Ovary (tissue), 9 donors: ENCODE measurements around the gene FANCC. TPM values are rescaled to one million over a fixed set of nuclear protein-coding genes. Genes with fewer than 3 reads are reported as not detected.
"Not testable (repeated sequence)": the region's sequence is repeated elsewhere in the genome, so short reads cannot be mapped to it uniquely, and the experiment has no call there.

Source experiments
- DNase-seq, 5 donors: peaks; one replicate each; pipeline ENCODE4 v3.0.0-alpha.2; 2019 to 2020
- H3K27ac ChIP-seq, 2 donors: fragments of 200-600 bp; one replicate each; pipeline versions ENCODE4 v1.5.1 to v1.8.0; 2019 to 2022
- H3K27me3 ChIP-seq: fragments of 200-600 bp; one replicate; pipeline ENCODE4 v1.8.0; 2022
- H3K36me3 ChIP-seq: fragments of 200-600 bp; sonication (generic); one replicate; pipeline ENCODE4 v1.5.1; 2019
- H3K4me1 ChIP-seq: one replicate; pipeline ENCODE4 v1.8.1; 2013; ENCODE audit warnings: mild to moderate bottlenecking, moderate library complexity; ENCODE audit not compliant: insufficient read depth
- H3K4me3 ChIP-seq: fragments of 200-600 bp; sonication (generic); one replicate; pipeline ENCODE4 v1.5.1; 2017
- H3K9me3 ChIP-seq, 2 donors: fragments of 200-600 bp in 1 of 2; sonication (generic) in 1 of 2; one replicate each; pipeline versions ENCODE4 v1.5.1 to v1.8.1; 2013 to 2019; ENCODE audit warnings: mild to moderate bottlenecking in 1 of 2, moderate library complexity in 1 of 2
- CTCF ChIP-seq, 3 donors: fragments of 450-650 bp in 2 of 3; fragments of 200-600 bp in 1 of 3; IDR thresholded peaks; one replicate each; pipeline versions ENCODE4 v1.5.1 to v1.8.0; 2016 to 2022; ENCODE audit warnings: antibody characterized with exemption in 3 of 3, mild to moderate bottlenecking in 1 of 3
- EP300 ChIP-seq: sonication (generic); formaldehyde crosslinking; IDR thresholded peaks from one replicate; pipeline ENCODE4 v1.6.1; 2017; ENCODE audit warnings: antibody characterized with exemption
- POLR2A ChIP-seq: fragments of 450-650 bp; IDR thresholded peaks from one replicate; pipeline ENCODE4 v1.6.1; 2017; ENCODE audit warnings: antibody characterized with exemption, mild to moderate bottlenecking, moderate library complexity
- WGBS, 3 donors: extraction: QIAGEN DNeasy Blood & Tissue Kit in 1 of 3; methylation state at CpG; one replicate each; pipeline versions ENCODE4 v1.1.5 to v1.1.7; 2013 to 2017; 5-methylcytosine and 5-hydroxymethylcytosine counted together
- intact Hi-C, 4 donors: fragments of 100-400 bp; cut with DNase I; formaldehyde crosslinking; loops; one replicate each; pipeline versions ENCODE4 v1.11.0 to v1.15.1; 2022 to 2023
- polyA plus RNA-seq, 2 donors: library from polyadenylated mRNA; stranded (reverse); fragments of 200-250 nt in 1 of 2; fragments of 350-450 nt in 1 of 2; fragmentation: Illumina TruSeq in 1 of 2; extraction: RNeasy Lipid Tissue Mini Kit (QIAGEN cat#74804) in 1 of 2; gene quantifications; one replicate each; pipeline ENCODE4 v1.2.3, GENCODE V29; 2013 to 2014
- total RNA-seq, 7 donors: library from RNA; depleted of rRNA in 2 of 7; stranded (reverse); fragments of >200 nt in 2 of 7; fragmentation: NEBNext Ultra II Directional in 3 of 7; extraction: Animal tissue kit (Norgen Biotek cat#: 25700) in 3 of 7; gene quantifications; one replicate each; pipeline versions ENCODE4 v1.1.0 to v1.2.4, GENCODE V29; 2016 to 2023
- donor health status: DM: no; HTN: no; CAD: no; lungs with moderate emphysema.
- donor health status: DM: no; HTN: no; CAD: no.
- donor health status: Bipolar disorder and iron deficiency.
- donor health status: DM: yes; HTN: yes; CAD: no.
- donor health status: DM: no; HTN: no; CAD: no.
- donor health status: DM: yes; HTN: yes; CAD: no.

FANCC gene
- total and polyA plus RNA-seq, 9 donors: 2.9 to 7.5 (median 4.9) TPM

DNA sequence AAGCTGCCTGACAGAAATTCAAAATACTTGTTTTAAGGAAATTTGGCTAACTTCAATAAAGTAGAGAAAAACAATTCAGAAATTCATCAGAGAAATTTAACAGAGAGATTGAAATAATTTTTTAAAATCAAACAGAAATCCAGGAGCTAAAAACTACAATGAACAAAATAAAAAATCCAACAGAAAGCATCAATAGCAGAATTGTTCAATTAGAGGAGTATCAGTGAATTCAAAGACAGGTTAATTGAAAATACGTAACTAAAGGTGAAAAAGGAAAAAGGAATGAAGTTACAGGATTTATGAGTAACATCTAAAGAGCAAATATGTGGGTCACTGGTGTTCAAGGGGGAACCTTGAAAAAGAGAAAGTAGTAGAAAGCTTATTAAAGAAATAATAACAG is 36.8 kb downstream of the FANCC start:
- no peak for DNase-seq
- Histone ChIP-seq H3K27ac (no peak overlapping the region), H3K4me3 (no peak overlapping the region), H3K27me3 (no peaks in the 10 kb centered on the region), H3K4me1 (no peaks in the 10 kb centered on the region), H3K36me3 (no peaks in the 10 kb centered on the region), H3K9me3 (no peaks in the 10 kb centered on the region)
- 91 to 100% (median 96%) methylated on average over 1 of the region's 1 CpG for WGBS, 3 donors
- intact Hi-C loops: no loop called here
- no peak for TF ChIP-seq CTCF (IDR thresholded peaks at IDR 0.05)
- TF ChIP-seq POLR2A: no peak
- no peak for TF ChIP-seq EP300

GRCh38 chr9:95277509-95277908 is 40.0 kb downstream of the FANCC start:
- intact Hi-C loops: no loop called here
- no peaks in the 10 kb centered on the region for H3K9me3 ChIP-seq

DNA sequence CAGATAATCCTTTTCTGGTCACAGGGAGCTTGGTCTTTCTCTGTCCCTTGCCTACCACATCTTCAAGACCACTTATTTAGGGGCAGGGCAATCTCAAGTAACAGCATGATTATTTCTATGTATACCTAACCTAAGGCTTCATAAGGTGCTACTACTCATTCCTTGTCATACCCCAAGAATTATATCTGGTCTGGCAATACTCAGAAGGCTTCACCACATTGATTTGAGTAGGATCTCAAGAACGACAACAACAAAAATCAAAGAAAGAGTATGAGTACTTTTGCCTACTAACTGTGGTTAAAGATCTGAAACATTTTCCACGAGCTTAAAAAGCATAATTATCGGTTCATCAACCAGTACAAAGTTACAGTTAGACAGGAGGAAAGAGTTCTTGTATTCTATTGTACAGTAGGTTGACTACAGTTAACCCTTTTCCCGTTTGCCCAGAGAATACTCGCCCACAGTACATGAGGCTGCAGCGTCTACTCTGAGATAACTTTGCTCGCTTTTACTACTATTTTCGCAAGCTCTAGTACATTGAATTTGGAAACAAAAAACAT is 41.0 kb downstream of the FANCC start:
- no peaks in the 10 kb centered on the region for H3K4me1 ChIP-seq
- TF ChIP-seq CTCF (IDR thresholded peaks at IDR 0.05): no peak
- TF ChIP-seq POLR2A: no peak
- no peak for TF ChIP-seq EP300
- H3K27ac ChIP-seq: no peak overlapping the region
- WGBS, 3 donors: 34 to 71% (median 39%) methylated on average over 8 of the region's 8 CpGs
- H3K27me3 ChIP-seq: no peaks in the 10 kb centered on the region
- no peaks in the 10 kb centered on the region for H3K9me3 ChIP-seq
- no peak for DNase-seq
- intact Hi-C loops: no loop called here
- no peaks in the 10 kb centered on the region for H3K36me3 ChIP-seq
- H3K4me3 ChIP-seq: no peak overlapping the region

More at GRCh38 chr9:95277509-95277908, 40.0 kb downstream of the FANCC start:
- no peak for DNase-seq
- no peak overlapping the region for H3K4me3 ChIP-seq
- TF ChIP-seq POLR2A (no peak), EP300 (no peak), CTCF (IDR thresholded peaks at IDR 0.05) (no peak)
- no peak overlapping the region for H3K27ac ChIP-seq
- H3K27me3 ChIP-seq: no peaks in the 10 kb centered on the region
- no peaks in the 10 kb centered on the region for H3K36me3 ChIP-seq
- H3K4me1 ChIP-seq: no peaks in the 10 kb centered on the region

DNA sequence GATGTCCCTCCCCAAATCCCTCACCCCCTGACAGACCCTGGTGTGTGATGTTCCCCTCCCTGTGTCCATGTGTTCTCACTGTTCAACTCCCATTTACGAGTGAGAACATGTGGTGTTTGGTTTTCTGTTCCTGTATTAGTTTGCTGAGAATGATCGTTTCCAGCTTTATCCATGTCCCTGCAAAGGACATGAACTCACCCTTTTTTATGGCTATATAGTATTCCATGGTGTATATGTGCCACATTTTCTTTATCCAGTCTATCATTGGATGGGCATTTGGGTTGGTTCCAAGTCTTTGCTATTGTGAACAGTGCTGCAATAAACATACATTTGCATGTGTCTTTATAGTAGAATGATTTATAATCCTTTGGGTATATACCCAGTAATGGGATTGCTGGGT is 43.3 kb downstream of the FANCC start:
- H3K4me1 ChIP-seq, H3K27ac ChIP-seq, H3K27me3 ChIP-seq, intact Hi-C loops, H3K9me3 ChIP-seq, H3K4me3 ChIP-seq, DNase-seq, H3K36me3 ChIP-seq: not testable (repeated sequence)
- WGBS, 3 donors: 94 to 99% (median 96%) methylated on average over 2 of the region's 2 CpGs

- TF ChIP-seq POLR2A (no peak), EP300 (no peak), CTCF (IDR thresholded peaks at IDR 0.05) (no peak)
Observed at GRCh38 chr9:95273369-95274022, 44.0 kb downstream of the FANCC start.

More at GRCh38 chr9:95273369-95274022, 44.0 kb downstream of the FANCC start:
- DNase-seq: no peak
- intact Hi-C loops: no loop called here
- Histone ChIP-seq H3K36me3 (no peaks in the 10 kb centered on the region), H3K27me3 (no peaks in the 10 kb centered on the region), H3K9me3 (no peaks in the 10 kb centered on the region), H3K4me3 (no peak overlapping the region), H3K27ac (no peak overlapping the region), H3K4me1 (no peaks in the 10 kb centered on the region)
- WGBS, 3 donors: 81 to 95% (median 87%) methylated on average over 4 of the region's 4 CpGs
